CD8-positive, alpha-beta memory T cell (primary cell): ENCODE data around the gene GYS1. TPM values are rescaled to one million over a fixed set of nuclear protein-coding genes. Genes with fewer than 3 reads are reported as not detected.

Experiments used
- polyA plus RNA-seq: library from polyadenylated mRNA; unstranded; fragments of 300-500 nt; fragmentation: Illumina TruSeq; gene quantifications from one replicate; pipeline ENCODE4 v1.2.3, GENCODE V29; 2021
- total RNA-seq, 2 experiments: library from RNA; stranded (reverse); gene quantifications; one replicate each; pipeline ENCODE4 v1.2.3, GENCODE V29; 2021

Gene GYS1
- total and polyA plus RNA-seq, 3 experiments from 2014 or later, result 31.5 to 38.9 (median 38.2) TPM

Other genes starting within 250 kb of the GYS1 start
- not detected for gene IZUMO1, start 246.4 kb downstream of the GYS1 start, total RNA-seq
- gene IZUMO1, start 246.4 kb downstream of the GYS1 start, polyA plus RNA-seq, result not detected
- under 1 TPM; 0.09 TPM for gene FUT1, start 240.7 kb downstream of the GYS1 start, total RNA-seq
- gene FUT1, start 240.7 kb downstream of the GYS1 start, polyA plus RNA-seq, result not detected
- gene FGF21, start 237.8 kb downstream of the GYS1 start, total RNA-seq, result not detected
- gene FGF21, start 237.8 kb downstream of the GYS1 start, polyA plus RNA-seq, result not detected
- 10 to 100 TPM; 61.9 to 62.6 TPM for gene BCAT2, start 182.3 kb downstream of the GYS1 start, total RNA-seq
- 31.8 TPM for gene BCAT2, start 182.3 kb downstream of the GYS1 start, polyA plus RNA-seq
- under 1 TPM; 0.18 to 0.37 TPM for gene HSD17B14, start 156.8 kb downstream of the GYS1 start, total RNA-seq
- 1.1 TPM for gene HSD17B14, start 156.8 kb downstream of the GYS1 start, polyA plus RNA-seq
- 1 to 10 TPM; 2.5 to 4.1 TPM for gene PLEKHA4, start 124.7 kb downstream of the GYS1 start, total RNA-seq
- gene PLEKHA4, start 124.7 kb downstream of the GYS1 start, polyA plus RNA-seq, result 2.7 TPM
- 10 to 100 TPM; 67.1 to 69.3 TPM for gene PPP1R15A, start 120.9 kb downstream of the GYS1 start, total RNA-seq
- gene PPP1R15A, start 120.9 kb downstream of the GYS1 start, polyA plus RNA-seq, result 159 TPM
- gene TULP2, start 94.6 kb downstream of the GYS1 start, total RNA-seq, result not detected
- not detected for gene TULP2, start 94.6 kb downstream of the GYS1 start, polyA plus RNA-seq
- 10 to 100 TPM; 86.8 to 93.3 TPM for gene NUCB1, start 93.0 kb downstream of the GYS1 start, total RNA-seq
- gene NUCB1, start 93.0 kb downstream of the GYS1 start, polyA plus RNA-seq, result 147 TPM
- gene DHDH, start 59.6 kb downstream of the GYS1 start, total RNA-seq, result under 1 TPM; 0.42 to 0.53 TPM
- gene DHDH, start 59.6 kb downstream of the GYS1 start, polyA plus RNA-seq, result 0.31 TPM
- 100 to 1,000 TPM; 315 to 331 TPM for gene BAX, start 38.4 kb downstream of the GYS1 start, total RNA-seq
- gene BAX, start 38.4 kb downstream of the GYS1 start, polyA plus RNA-seq, result 79.5 TPM
- 1,000 to 10,000 TPM; 1,478 to 1,489 TPM for gene FTL, start 28.0 kb downstream of the GYS1 start, total RNA-seq
- 4,521 TPM for gene FTL, start 28.0 kb downstream of the GYS1 start, polyA plus RNA-seq
- 100 to 1,000 TPM; 147 to 159 TPM for gene RUVBL2, start 578 bp upstream of the GYS1 start, total RNA-seq
- gene RUVBL2, start 578 bp upstream of the GYS1 start, polyA plus RNA-seq, result 67.9 TPM
- not detected for gene LHB, start 23.8 kb upstream of the GYS1 start, total RNA-seq
- not detected for gene LHB, start 23.8 kb upstream of the GYS1 start, polyA plus RNA-seq
- not detected for gene CGB3, start 31.0 kb upstream of the GYS1 start, total RNA-seq
- gene CGB3, start 31.0 kb upstream of the GYS1 start, polyA plus RNA-seq, result not detected
- gene CGB2, start 38.6 kb upstream of the GYS1 start, total RNA-seq, result not detected
- not detected for gene CGB2, start 38.6 kb upstream of the GYS1 start, polyA plus RNA-seq
- gene CGB1, start 43.6 kb upstream of the GYS1 start, total RNA-seq, result not detected
- gene CGB1, start 43.6 kb upstream of the GYS1 start, polyA plus RNA-seq, result not detected
- not detected for gene CGB5, start 50.5 kb upstream of the GYS1 start, total RNA-seq
- not detected for gene CGB5, start 50.5 kb upstream of the GYS1 start, polyA plus RNA-seq
- not detected for gene CGB8, start 55.8 kb upstream of the GYS1 start, total RNA-seq
- not detected for gene CGB8, start 55.8 kb upstream of the GYS1 start, polyA plus RNA-seq
- not detected for gene CGB7, start 64.4 kb upstream of the GYS1 start, total RNA-seq
- gene CGB7, start 64.4 kb upstream of the GYS1 start, polyA plus RNA-seq, result not detected
- gene NTF4, start 71.5 kb upstream of the GYS1 start, total RNA-seq, result not detected
- gene NTF4, start 71.5 kb upstream of the GYS1 start, polyA plus RNA-seq, result not detected
- not detected for gene KCNA7, start 79.4 kb upstream of the GYS1 start, total RNA-seq
- gene KCNA7, start 79.4 kb upstream of the GYS1 start, polyA plus RNA-seq, result not detected
- gene SNRNP70, start 92.1 kb upstream of the GYS1 start, total RNA-seq, result 100 to 1,000 TPM; 210 to 221 TPM
- gene SNRNP70, start 92.1 kb upstream of the GYS1 start, polyA plus RNA-seq, result 66.2 TPM
- gene LIN7B, start 121.1 kb upstream of the GYS1 start, total RNA-seq, result 1 to 10 TPM; 4.0 to 5.1 TPM
- 8.1 TPM for gene LIN7B, start 121.1 kb upstream of the GYS1 start, polyA plus RNA-seq
- 1 to 10 TPM; 1.4 to 2.5 TPM for gene C19orf73, start 125.8 kb upstream of the GYS1 start, total RNA-seq
- gene C19orf73, start 125.8 kb upstream of the GYS1 start, polyA plus RNA-seq, result 3.1 TPM
- 1 to 10 TPM; 3.2 to 3.3 TPM for gene PPFIA3, start 126.2 kb upstream of the GYS1 start, total RNA-seq
- gene PPFIA3, start 126.2 kb upstream of the GYS1 start, polyA plus RNA-seq, result 0.56 TPM
- gene HRC, start 162.1 kb upstream of the GYS1 start, total RNA-seq, result not detected
- not detected for gene HRC, start 162.1 kb upstream of the GYS1 start, polyA plus RNA-seq
- not detected for gene TRPM4, start 164.5 kb upstream of the GYS1 start, total RNA-seq
- not detected for gene TRPM4, start 164.5 kb upstream of the GYS1 start, polyA plus RNA-seq